ENCODE results near the gene BRMS1. TPM values are rescaled to one million over a fixed set of nuclear protein-coding genes. Genes with fewer than 3 reads are reported as not detected.

BRMS1 gene
- total and polyA plus RNA-seq, 10 of the 15 experiments (the other 5 are each of a cell fraction or from before 2014, with no cell fraction given), result 2.1 to 85.3 (median 48.5) TPM

DNA sequence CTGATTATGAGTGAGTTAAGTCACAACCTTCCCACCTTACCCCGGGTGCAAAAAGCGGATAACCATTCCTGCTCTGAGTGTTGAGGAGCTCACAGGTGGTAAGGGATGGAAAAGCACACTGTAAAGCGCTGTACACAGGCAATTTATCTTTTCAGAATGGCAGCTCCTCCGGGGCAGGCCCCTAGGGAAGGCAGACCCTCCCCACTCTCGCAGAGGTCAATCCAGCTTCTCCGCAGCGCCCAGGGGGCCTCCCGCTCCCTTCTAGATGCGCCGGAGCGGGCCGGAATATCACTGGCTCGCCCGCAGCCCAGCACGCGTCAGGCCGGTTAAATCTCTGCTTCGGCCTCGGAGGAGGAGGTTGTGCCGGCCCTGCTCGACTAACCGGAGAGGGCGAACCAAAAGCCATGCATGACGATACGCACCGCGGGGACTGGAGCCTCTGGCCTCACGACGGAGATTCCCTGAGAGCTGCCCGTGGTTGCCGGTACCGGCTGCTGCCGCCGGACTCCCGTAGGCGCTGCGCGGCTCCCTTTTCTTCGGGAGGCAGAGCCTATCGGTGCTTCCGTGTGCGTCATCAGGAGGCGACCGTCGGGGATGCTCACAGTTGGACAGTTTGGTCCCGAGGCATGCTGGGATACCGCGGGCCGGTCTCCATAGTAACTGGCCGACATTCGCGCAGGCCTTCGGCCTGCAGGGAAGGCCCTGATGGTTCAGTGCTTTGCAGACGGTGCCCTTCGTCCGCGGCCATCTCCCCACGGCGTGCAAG lies at the start of gene BRMS1 (continued):
- TF ChIP-seq ASH2L (IDR thresholded peaks at IDR 0.05; ENCODE audit: borderline replicate concordance, low read depth), result 0 out of 2 replicates have a peak, but pooled peaks have one; percentile 57
- TF ChIP-seq NBN (IDR thresholded peaks at IDR 0.05), result peak; percentile 95
- peak; percentile 80 for TF ChIP-seq NFYB (IDR thresholded peaks at IDR 0.05; ENCODE audit: insufficient read depth, low read depth, low read length)
- TF ChIP-seq CREM (IDR thresholded peaks at IDR 0.05; ENCODE audit: low read depth), result peak; percentile 99
- TF ChIP-seq YBX1 (IDR thresholded peaks at IDR 0.05), result no peak
- peak; percentile 99 for TF ChIP-seq CREB1 (IDR thresholded peaks at IDR 0.05; ENCODE audit: low read depth)
- TF ChIP-seq KLF5 (IDR thresholded peaks at IDR 0.05; ENCODE audit: partially characterized antibody), result peak; percentile 80
- TF ChIP-seq SP1 (IDR thresholded peaks at IDR 0.05; ENCODE audit: low read depth, low read length), result peak; percentile 43
- no peak for TF ChIP-seq HDAC2 (IDR thresholded peaks at IDR 0.05)
- TF ChIP-seq POLR2AphosphoS5 (IDR thresholded peaks at IDR 0.05; ENCODE audit: low read length), result peak; percentile 94
- peak; percentile 96 for TF ChIP-seq MXI1 (IDR thresholded peaks at IDR 0.05; ENCODE audit: low read depth, low read length)
- TF ChIP-seq STAT1 (conservative IDR thresholded peaks at IDR 0.05), result 0 out of 2 replicates have a peak, but pooled peaks have one; percentile 33
- TF ChIP-seq HCFC1 (IDR thresholded peaks at IDR 0.05; ENCODE audit: low read length), result peak; percentile 87
- TF ChIP-seq, protein P1, sequence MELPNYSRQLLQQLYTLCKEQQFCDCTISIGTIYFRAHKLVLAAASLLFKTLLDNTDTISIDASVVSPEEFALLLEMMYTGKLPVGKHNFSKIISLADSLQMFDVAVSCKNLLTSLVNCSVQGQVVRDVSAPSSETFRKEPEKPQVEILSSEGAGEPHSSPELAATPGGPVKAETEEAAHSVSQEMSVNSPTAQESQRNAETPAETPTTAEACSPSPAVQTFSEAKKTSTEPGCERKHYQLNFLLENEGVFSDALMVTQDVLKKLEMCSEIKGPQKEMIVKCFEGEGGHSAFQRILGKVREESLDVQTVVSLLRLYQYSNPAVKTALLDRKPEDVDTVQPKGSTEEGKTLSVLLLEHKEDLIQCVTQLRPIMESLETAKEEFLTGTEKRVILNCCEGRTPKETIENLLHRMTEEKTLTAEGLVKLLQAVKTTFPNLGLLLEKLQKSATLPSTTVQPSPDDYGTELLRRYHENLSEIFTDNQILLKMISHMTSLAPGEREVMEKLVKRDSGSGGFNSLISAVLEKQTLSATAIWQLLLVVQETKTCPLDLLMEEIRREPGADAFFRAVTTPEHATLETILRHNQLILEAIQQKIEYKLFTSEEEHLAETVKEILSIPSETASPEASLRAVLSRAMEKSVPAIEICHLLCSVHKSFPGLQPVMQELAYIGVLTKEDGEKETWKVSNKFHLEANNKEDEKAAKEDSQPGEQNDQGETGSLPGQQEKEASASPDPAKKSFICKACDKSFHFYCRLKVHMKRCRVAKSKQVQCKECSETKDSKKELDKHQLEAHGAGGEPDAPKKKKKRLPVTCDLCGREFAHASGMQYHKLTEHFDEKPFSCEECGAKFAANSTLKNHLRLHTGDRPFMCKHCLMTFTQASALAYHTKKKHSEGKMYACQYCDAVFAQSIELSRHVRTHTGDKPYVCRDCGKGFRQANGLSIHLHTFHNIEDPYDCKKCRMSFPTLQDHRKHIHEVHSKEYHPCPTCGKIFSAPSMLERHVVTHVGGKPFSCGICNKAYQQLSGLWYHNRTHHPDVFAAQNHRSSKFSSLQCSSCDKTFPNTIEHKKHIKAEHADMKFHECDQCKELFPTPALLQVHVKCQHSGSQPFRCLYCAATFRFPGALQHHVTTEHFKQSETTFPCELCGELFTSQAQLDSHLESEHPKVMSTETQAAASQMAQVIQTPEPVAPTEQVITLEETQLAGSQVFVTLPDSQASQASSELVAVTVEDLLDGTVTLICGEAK (IDR thresholded peaks at IDR 0.05; ENCODE audit: borderline replicate concordance), result peak; percentile 55; the same call in 1 of the 2 replicates
- no peak for TF ChIP-seq KDM1A (IDR thresholded peaks at IDR 0.05; ENCODE audit: borderline replicate concordance)
- peak; percentile 79; the same call in 1 of the 2 replicates for TF ChIP-seq POLR2AphosphoS2 (IDR thresholded peaks at IDR 0.05; ENCODE audit: low read depth, low read length)
- peak; percentile 82 for TF ChIP-seq CHD2 (IDR thresholded peaks at IDR 0.05; ENCODE audit: borderline replicate concordance, low read depth, low read length)
- TF ChIP-seq, protein P2, sequence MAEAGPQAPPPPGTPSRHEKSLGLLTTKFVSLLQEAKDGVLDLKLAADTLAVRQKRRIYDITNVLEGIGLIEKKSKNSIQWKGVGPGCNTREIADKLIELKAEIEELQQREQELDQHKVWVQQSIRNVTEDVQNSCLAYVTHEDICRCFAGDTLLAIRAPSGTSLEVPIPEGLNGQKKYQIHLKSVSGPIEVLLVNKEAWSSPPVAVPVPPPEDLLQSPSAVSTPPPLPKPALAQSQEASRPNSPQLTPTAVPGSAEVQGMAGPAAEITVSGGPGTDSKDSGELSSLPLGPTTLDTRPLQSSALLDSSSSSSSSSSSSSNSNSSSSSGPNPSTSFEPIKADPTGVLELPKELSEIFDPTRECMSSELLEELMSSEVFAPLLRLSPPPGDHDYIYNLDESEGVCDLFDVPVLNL (IDR thresholded peaks at IDR 0.05; ENCODE audit: low read depth, low read length), result peak; percentile 35; the same call in 1 of the 2 replicates

Measured in GM12878 (cell line).